ENCODE results near the gene WBP1L. TPM values are rescaled to one million over a fixed set of nuclear protein-coding genes. Genes with fewer than 3 reads are reported as not detected.

WBP1L gene
- total RNA-seq, 1 experiment from 2014 or later = 23.8 TPM

GRCh38 chr10:102856758-102857424 lies 113.1 kb downstream of the WBP1L start:
- H3K4me3 ChIP-seq (ENCODE audit: low read length) = no peak overlapping the region
- H3K4me2 ChIP-seq (ENCODE audit: low read length) = no peak overlapping the region
- H2AFZ ChIP-seq (ENCODE audit: low read length) = no peak overlapping the region
- ATAC-seq (no peak), DNase-seq (no peak)
- H3K9me3 ChIP-seq (ENCODE audit: low read length) = no peaks in the 10 kb centered on the region
- ChIA-PET POLR2A (ENCODE audit: unreplicated experiment) (no interaction called here), CTCF (no interaction called here)
- no peaks in the 10 kb centered on the region for H3K9me2 ChIP-seq (replicated peaks; ENCODE audit: low read length)
- BruUV-seq (replicated peaks) = no TSS peak
- H3F3A ChIP-seq (ENCODE audit: low read length, unreplicated experiment) = no peaks in the 10 kb centered on the region
- H3K27me3 ChIP-seq (ENCODE audit: low read length) = no peaks in the 10 kb centered on the region
- no peaks in the 10 kb centered on the region; the same call in 1 of the 2 replicates for H3K4me1 ChIP-seq (ENCODE audit: insufficient read depth, low read length)
- H3K79me2 ChIP-seq (ENCODE audit: low read length) = peaks cover 22% of the 10 kb centered on the region
- H3K36me3 ChIP-seq (ENCODE audit: low read depth, low read length) = no peaks in the 10 kb centered on the region
- no peak overlapping the region for H3K9ac ChIP-seq (ENCODE audit: low read length)
- intact Hi-C loops (cut with micrococcal nuclease) = no loop called here
- H3K27ac ChIP-seq (ENCODE audit: low read length) = no peak overlapping the region
- TF ChIP-seq CTCF (conservative IDR thresholded peaks at IDR 0.05; ENCODE audit: low read depth, low read length) = no peak
- no peak for TF ChIP-seq EZH2 (IDR thresholded peaks at IDR 0.05; ENCODE audit: low read length, unreplicated experiment)
- no peak for TF ChIP-seq EZH2phosphoT487 (IDR thresholded peaks at IDR 0.05; ENCODE audit: borderline replicate concordance, low read length)
- no peaks in the 10 kb centered on the region for H4K20me1 ChIP-seq (ENCODE audit: low read length)

GRCh38 chr10:102859911-102860310 lies 116.2 kb downstream of the WBP1L start:
- H3K4me2 ChIP-seq (ENCODE audit: low read length) = no peak overlapping the region
- TF ChIP-seq CTCF (conservative IDR thresholded peaks at IDR 0.05; ENCODE audit: low read depth, low read length) (no peak), EZH2 (IDR thresholded peaks at IDR 0.05; ENCODE audit: low read length, unreplicated experiment) (no peak), EZH2phosphoT487 (IDR thresholded peaks at IDR 0.05; ENCODE audit: borderline replicate concordance, low read length) (no peak)
- no peaks in the 10 kb centered on the region; the same call in 1 of the 2 replicates for H3K36me3 ChIP-seq (ENCODE audit: low read depth, low read length)
- ChIA-PET CTCF (no interaction called here), POLR2A (ENCODE audit: unreplicated experiment) (no interaction called here)
- DNase-seq (no peak), ATAC-seq (no peak)
- H3K9me3 ChIP-seq (ENCODE audit: low read length) = no peaks in the 10 kb centered on the region
- H3K4me1 ChIP-seq (ENCODE audit: insufficient read depth, low read length) = no peaks in the 10 kb centered on the region
- no peaks in the 10 kb centered on the region for H3K9me2 ChIP-seq (replicated peaks; ENCODE audit: low read length)
- no peaks in the 10 kb centered on the region for H4K20me1 ChIP-seq (ENCODE audit: low read length)
- H3K4me3 ChIP-seq (ENCODE audit: low read length) = no peak overlapping the region
- peaks cover 22% of the 10 kb centered on the region for H3K79me2 ChIP-seq (ENCODE audit: low read length)
- no TSS peak for BruUV-seq (replicated peaks)
- H2AFZ ChIP-seq (ENCODE audit: low read length) = no peak overlapping the region
- intact Hi-C loops (cut with micrococcal nuclease) = no loop called here
- no peak overlapping the region for H3K9ac ChIP-seq (ENCODE audit: low read length)
- no peaks in the 10 kb centered on the region for H3K27me3 ChIP-seq (ENCODE audit: low read length)
- H3F3A ChIP-seq (ENCODE audit: low read length, unreplicated experiment) = no peaks in the 10 kb centered on the region
- no peak overlapping the region for H3K27ac ChIP-seq (ENCODE audit: low read length)

GRCh38 chr10:102863660-102864059 lies 119.9 kb downstream of the WBP1L start:
- Histone ChIP-seq H3K4me3 (ENCODE audit: low read length) (no peak overlapping the region), H3K9me2 (replicated peaks; ENCODE audit: low read length) (no peaks in the 10 kb centered on the region), H3K79me2 (ENCODE audit: low read length) (no peaks in the 10 kb centered on the region), H3K27ac (ENCODE audit: low read length) (no peak overlapping the region), H2AFZ (ENCODE audit: low read length) (no peak overlapping the region), H3K4me2 (ENCODE audit: low read length) (no peak overlapping the region), H4K20me1 (ENCODE audit: low read length) (no peaks in the 10 kb centered on the region), H3K36me3 (ENCODE audit: low read depth, low read length) (no peaks in the 10 kb centered on the region; the same call in 1 of the 2 replicates), H3K4me1 (ENCODE audit: insufficient read depth, low read length) (no peaks in the 10 kb centered on the region), H3K9ac (ENCODE audit: low read length) (no peak overlapping the region), H3K27me3 (ENCODE audit: low read length) (no peaks in the 10 kb centered on the region), H3K9me3 (ENCODE audit: low read length) (no peaks in the 10 kb centered on the region), H3F3A (ENCODE audit: low read length, unreplicated experiment) (no peaks in the 10 kb centered on the region)
- BruUV-seq (replicated peaks) = TSS peak; percentile 37
- no peak for ATAC-seq
- no peak for DNase-seq
- POLR2A ChIA-PET (ENCODE audit: unreplicated experiment) = no interaction called here
- CTCF ChIA-PET = no interaction called here
- TF ChIP-seq CTCF (conservative IDR thresholded peaks at IDR 0.05; ENCODE audit: low read depth, low read length) (no peak), EZH2phosphoT487 (IDR thresholded peaks at IDR 0.05; ENCODE audit: borderline replicate concordance, low read length) (no peak), EZH2 (IDR thresholded peaks at IDR 0.05; ENCODE audit: low read length, unreplicated experiment) (no peak)
- intact Hi-C loops (cut with micrococcal nuclease) = no loop called here

Measured in PC-3 (cell line).